Transverse colon (tissue), 4 donors: ENCODE measurements around the gene LBX1. TPM values are rescaled to one million over a fixed set of nuclear protein-coding genes. Genes with fewer than 3 reads are reported as not detected.

Experiments
- DNase-seq: peaks from one replicate; pipeline ENCODE4 v3.0.0-alpha.2; 2019
- H3K27ac ChIP-seq, 4 donors: fragments of 200-600 bp; sonication (generic); 2 replicates each; pipeline ENCODE4 v1.5.1; 2016 to 2018; ENCODE audit warnings: inconsistent platforms in 4 of 4
- H3K27me3 ChIP-seq: fragments of 200-600 bp; sonication (generic); 2 replicates; pipeline ENCODE4 v1.5.1; 2017; ENCODE audit warnings: inconsistent platforms
- H3K36me3 ChIP-seq, 4 donors: fragments of 200-600 bp; sonication (generic); 2 replicates each; pipeline ENCODE4 v1.5.1; 2017 to 2019; ENCODE audit warnings: inconsistent platforms in 4 of 4
- H3K4me1 ChIP-seq, 4 donors: fragments of 200-600 bp; sonication (generic); 2 replicates each; pipeline ENCODE4 v1.5.1; 2017 to 2020; ENCODE audit warnings: inconsistent platforms in 4 of 4
- H3K4me3 ChIP-seq, 4 donors: fragments of 200-600 bp; sonication (generic); 1 replicate in 1 of 4; 2 replicates in 3 of 4; pipeline versions ENCODE4 v1.5.1 to v1.6.1; 2017 to 2019; ENCODE audit warnings: inconsistent platforms in 4 of 4
- H3K9me3 ChIP-seq, 2 donors: fragments of 200-600 bp; sonication (generic); 2 replicates each; pipeline ENCODE4 v1.5.1; 2017 to 2019; ENCODE audit warnings: inconsistent platforms in 2 of 2
- CTCF ChIP-seq, 5 experiments: fragments of 200-600 bp in 3 of 5; fragments of 450-650 bp in 2 of 5; sonication (generic) in 3 of 5; IDR thresholded peaks; 1 replicate in 2 of 5; 2 replicates in 3 of 5; pipeline ENCODE4 v1.5.1; 2016 to 2017; ENCODE audit warnings: antibody characterized with exemption in 5 of 5, inconsistent platforms in 3 of 5, mild to moderate bottlenecking in 2 of 5, moderate library complexity in 1 of 5
- EP300 ChIP-seq: sonication (generic); formaldehyde crosslinking; IDR thresholded peaks from one replicate; pipeline ENCODE4 v1.6.1; 2017; ENCODE audit warnings: antibody characterized with exemption, low read depth
- POLR2A ChIP-seq: fragments of 450-650 bp; IDR thresholded peaks from one replicate; pipeline ENCODE4 v1.6.1; 2016; ENCODE audit warnings: antibody characterized with exemption, mild to moderate bottlenecking, moderate library complexity
- POLR2AphosphoS5 ChIP-seq, 3 donors: sonication (generic); formaldehyde crosslinking; IDR thresholded peaks; one replicate each; pipeline ENCODE4 v1.6.1; 2016; ENCODE audit warnings: antibody characterized with exemption in 3 of 3
- WGBS, 2 donors: methylation state at CpG; one replicate each; pipeline ENCODE4 v1.1.5; 2018; ENCODE audit warnings: low coverage in 1 of 2; 5-methylcytosine and 5-hydroxymethylcytosine counted together
- in situ Hi-C, 4 donors: fragments of 200-750 bp; cut with MboI; loops; one replicate each; pipeline versions ENCODE4 v1.15.0 to v1.15.1; 2017; ENCODE audit warnings: low sequenced_read_pairs in 3 of 4, low pct_ligation_motif_present in 1 of 4, low pct_unique_long_range_greater_than_20kb in 1 of 4
- intact Hi-C: fragments of 100-400 bp; cut with DNase I; formaldehyde crosslinking; loops from one replicate; pipeline ENCODE4 v1.15.1; 2023; ENCODE audit warnings: low total_unique reads
- total RNA-seq, 4 donors: library from RNA; depleted of rRNA; stranded (reverse); fragments of >200 nt; gene quantifications; one replicate each; pipeline ENCODE4 v1.1.0, GENCODE V29; 2016

The LBX1 gene
- total RNA-seq, 4 donors from 2014 or later, result not detected

DNA sequence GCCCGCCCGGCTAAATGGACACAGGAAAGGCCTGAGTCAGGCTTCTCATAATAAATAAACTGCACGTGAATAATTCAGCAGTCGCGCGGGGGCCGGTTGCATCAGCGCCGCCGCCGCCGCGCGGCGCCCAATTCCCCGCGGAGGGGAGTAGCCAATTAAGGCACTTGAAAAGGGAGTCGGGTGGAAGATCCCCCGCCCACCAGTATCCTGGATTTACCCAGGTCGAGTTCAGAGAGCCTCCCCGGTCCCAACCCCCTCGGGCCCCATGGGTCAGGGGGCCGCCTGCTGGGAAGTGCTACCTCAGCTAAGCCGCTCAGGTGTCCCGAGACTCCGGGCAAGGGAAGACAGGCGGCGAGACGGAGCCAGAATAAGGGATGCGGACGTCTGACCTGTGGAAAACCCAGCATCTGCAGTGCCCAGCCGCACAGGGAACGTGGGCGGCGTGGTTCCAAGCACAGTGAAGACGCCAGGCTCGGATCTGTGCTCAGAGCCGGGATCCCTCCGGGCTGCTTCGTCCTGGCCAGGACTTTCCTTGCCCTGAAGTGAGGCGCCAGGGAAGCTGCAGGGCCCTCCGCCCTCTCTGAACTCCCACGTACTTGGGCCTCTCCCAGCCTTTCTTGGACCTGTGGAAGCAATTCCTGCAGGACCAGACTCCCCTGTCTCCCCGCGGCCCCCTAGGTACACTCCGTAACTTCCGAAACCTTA lies 7.3 kb upstream of the LBX1 start:
- DNase-seq, result no peak
- H3K27me3 ChIP-seq, result peaks cover 97% of the 10 kb centered on the region
- 8% methylated on average over 37 of the region's 47 CpGs; no CpG with 5 or more reads in 1 of the 2 donors for WGBS, 2 donors

GRCh38 chr10:101235766-101236165 lies 6.5 kb upstream of the LBX1 start:
- H3K4me3 ChIP-seq, result no peak overlapping the region
- no peak for TF ChIP-seq POLR2A
- TF ChIP-seq POLR2AphosphoS5 (IDR thresholded peaks at IDR 0.05), result no peak
- no peak for TF ChIP-seq CTCF (IDR thresholded peaks at IDR 0.05)
- TF ChIP-seq EP300, result no peak
- DNase-seq, result no peak
- in situ Hi-C loops (no loop called here), intact Hi-C loops (no loop called here)
- H3K4me1 ChIP-seq, result peaks cover 0 to 15% (median 7%) of the 10 kb centered on the region in 4 donors
- H3K9me3 ChIP-seq, result no peaks in the 10 kb centered on the region
- no peak overlapping the region for H3K27ac ChIP-seq
- H3K27me3 ChIP-seq, result peaks cover 99% of the 10 kb centered on the region
- WGBS, 2 donors, result 12% methylated on average over 4 of the region's 4 CpGs; no CpG with 5 or more reads in 1 of the 2 donors
- no peaks in the 10 kb centered on the region for H3K36me3 ChIP-seq

More for the DNA sequence above, 7.3 kb upstream of the LBX1 start:
- intact Hi-C loops, result no loop called here
- TF ChIP-seq EP300, result no peak
- TF ChIP-seq CTCF (IDR thresholded peaks at IDR 0.05), result no peak
- TF ChIP-seq POLR2AphosphoS5 (IDR thresholded peaks at IDR 0.05), result no peak
- no peak for TF ChIP-seq POLR2A
- H3K4me1 ChIP-seq, result peaks cover 0 to 15% (median 7%) of the 10 kb centered on the region in 4 donors
- in situ Hi-C loops, result no loop called here
- no peak overlapping the region for H3K4me3 ChIP-seq
- no peak overlapping the region for H3K27ac ChIP-seq
- no peaks in the 10 kb centered on the region for H3K36me3 ChIP-seq
- no peaks in the 10 kb centered on the region for H3K9me3 ChIP-seq

DNA sequence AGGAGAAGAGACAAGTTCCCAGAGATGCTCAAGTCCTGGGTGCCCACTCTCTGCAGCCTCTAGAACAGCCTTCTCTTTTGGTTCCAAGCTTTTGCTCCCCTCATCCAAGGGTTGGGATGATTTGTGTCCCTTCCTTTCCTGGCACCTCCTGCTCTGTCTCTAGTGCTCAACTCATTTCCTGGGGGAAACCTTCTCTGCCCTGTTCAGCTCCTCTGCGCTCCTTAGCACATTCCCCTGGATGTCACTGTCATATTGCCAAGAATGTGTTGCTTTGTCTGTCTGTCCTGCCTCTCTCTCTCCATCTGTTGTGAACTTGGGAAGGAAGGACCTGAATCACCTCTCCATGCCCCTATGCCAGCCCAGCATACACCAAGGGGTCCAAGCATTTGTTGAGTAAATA lies 5.1 kb upstream of the LBX1 start:
- Histone ChIP-seq H3K9me3 (no peaks in the 10 kb centered on the region), H3K4me1 (peaks cover 0 to 25% (median 16%) of the 10 kb centered on the region in 4 donors), H3K27ac (no peak overlapping the region), H3K4me3 (no peak overlapping the region), H3K27me3 (peaks cover 100% of the 10 kb centered on the region), H3K36me3 (no peaks in the 10 kb centered on the region)
- 17 to 33% methylated on average over 1 of the region's 1 CpG for WGBS, 2 donors
- in situ Hi-C loops (no loop called here), intact Hi-C loops (no loop called here)
- no peak for DNase-seq
- TF ChIP-seq CTCF (IDR thresholded peaks at IDR 0.05), result no peak
- TF ChIP-seq POLR2A, result no peak
- TF ChIP-seq EP300, result no peak
- no peak for TF ChIP-seq POLR2AphosphoS5 (IDR thresholded peaks at IDR 0.05)

- intact Hi-C loops (no loop called here), in situ Hi-C loops (no loop called here)
- H3K36me3 ChIP-seq, result no peaks in the 10 kb centered on the region
- DNase-seq, result no peak
- no peak overlapping the region for H3K4me3 ChIP-seq
- WGBS, 2 donors, result 13 to 40% methylated on average over 1 to 3 of the region's 3 CpGs
- peaks cover 100% of the 10 kb centered on the region for H3K27me3 ChIP-seq
- no peaks in the 10 kb centered on the region for H3K9me3 ChIP-seq
- peaks cover 0 to 30% (median 21%) of the 10 kb centered on the region in 4 donors for H3K4me1 ChIP-seq
- H3K27ac ChIP-seq, result no peak overlapping the region
- no peak for TF ChIP-seq POLR2A
- no peak for TF ChIP-seq POLR2AphosphoS5 (IDR thresholded peaks at IDR 0.05)
- TF ChIP-seq CTCF (IDR thresholded peaks at IDR 0.05), result no peak
- TF ChIP-seq EP300, result no peak
Observed at GRCh38 chr10:101233863-101234262, 4.6 kb upstream of the LBX1 start.
